Measurements from ENCODE around the gene ELMOD3. TPM values are rescaled to one million over a fixed set of nuclear protein-coding genes. Genes with fewer than 3 reads are reported as not detected.
"Not testable (repeated sequence)": the region's sequence is repeated elsewhere in the genome, so short reads cannot be mapped to it uniquely, and the experiment has no call there.

The ELMOD3 gene
- total and polyA plus RNA-seq, 4 donors, result 5.5 to 15.8 (median 8.0) TPM

GRCh38 chr2:85357736-85358135, 3.2 kb downstream of the ELMOD3 start:
- peaks cover 6 to 22% (median 16%) of the 10 kb centered on the region in 4 donors for H3K4me1 ChIP-seq (ENCODE audit: control insufficient read depth in 4 of 4, insufficient read depth in 4 of 4, low read length in 3 of 4)
- peaks cover 0 to 14% (median 7%) of the 10 kb centered on the region in 4 donors for H3K36me3 ChIP-seq (ENCODE audit: control insufficient read depth in 4 of 4, insufficient read depth in 3 of 4, low read depth in 1 of 4, low read length in 3 of 4)
- H3K9me3 ChIP-seq (ENCODE audit: control insufficient read depth in 4 of 4, low read length in 3 of 4), result no peaks in the 10 kb centered on the region
- WGBS, result 95% methylated on average over 3 of the region's 3 CpGs
- H3K9ac ChIP-seq (ENCODE audit: low read depth in 1 of 2, low read length in 2 of 2), result no peak overlapping the region
- H3K27me3 ChIP-seq (ENCODE audit: control insufficient read depth in 4 of 4, insufficient read depth in 4 of 4, low read length in 3 of 4), result no peaks in the 10 kb centered on the region
- H3K27ac ChIP-seq (ENCODE audit: low read depth in 1 of 2, low read length in 2 of 2), result no peak overlapping the region
- TF ChIP-seq HNF4A (conservative IDR thresholded peaks at IDR 0.05) (no peak), FOXA2 (IDR thresholded peaks at IDR 0.05) (no peak), RXRA (IDR thresholded peaks at IDR 0.05) (no peak), SP1 (IDR thresholded peaks at IDR 0.05) (no peak), EGR1 (IDR thresholded peaks at IDR 0.05; ENCODE audit: low read depth in 2 of 2) (no peak), TAF1 (conservative IDR thresholded peaks at IDR 0.05) (no peak), NR2F2 (IDR thresholded peaks at IDR 0.05) (no peak), JUND (IDR thresholded peaks at IDR 0.05) (no peak), YY1 (IDR thresholded peaks at IDR 0.05) (no peak), FOXA1 (IDR thresholded peaks at IDR 0.05) (no peak), REST (IDR thresholded peaks at IDR 0.05) (no peak), MAX (IDR thresholded peaks at IDR 0.05) (no peak), CTCF (IDR thresholded peaks at IDR 0.05; ENCODE audit: low read depth, low read length, missing input control) (no peak), HNF4G (IDR thresholded peaks at IDR 0.05) (no peak), GABPA (IDR thresholded peaks at IDR 0.05 in 1 of 2, conservative IDR thresholded peaks at IDR 0.05 in 1 of 2) (no peak), RAD21 (IDR thresholded peaks at IDR 0.05) (no peak)
- TF ChIP-seq, protein P1, sequence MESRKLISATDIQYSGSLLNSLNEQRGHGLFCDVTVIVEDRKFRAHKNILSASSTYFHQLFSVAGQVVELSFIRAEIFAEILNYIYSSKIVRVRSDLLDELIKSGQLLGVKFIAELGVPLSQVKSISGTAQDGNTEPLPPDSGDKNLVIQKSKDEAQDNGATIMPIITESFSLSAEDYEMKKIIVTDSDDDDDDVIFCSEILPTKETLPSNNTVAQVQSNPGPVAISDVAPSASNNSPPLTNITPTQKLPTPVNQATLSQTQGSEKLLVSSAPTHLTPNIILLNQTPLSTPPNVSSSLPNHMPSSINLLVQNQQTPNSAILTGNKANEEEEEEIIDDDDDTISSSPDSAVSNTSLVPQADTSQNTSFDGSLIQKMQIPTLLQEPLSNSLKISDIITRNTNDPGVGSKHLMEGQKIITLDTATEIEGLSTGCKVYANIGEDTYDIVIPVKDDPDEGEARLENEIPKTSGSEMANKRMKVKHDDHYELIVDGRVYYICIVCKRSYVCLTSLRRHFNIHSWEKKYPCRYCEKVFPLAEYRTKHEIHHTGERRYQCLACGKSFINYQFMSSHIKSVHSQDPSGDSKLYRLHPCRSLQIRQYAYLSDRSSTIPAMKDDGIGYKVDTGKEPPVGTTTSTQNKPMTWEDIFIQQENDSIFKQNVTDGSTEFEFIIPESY (IDR thresholded peaks at IDR 0.05), result no peak
- TF ChIP-seq, protein P2, sequence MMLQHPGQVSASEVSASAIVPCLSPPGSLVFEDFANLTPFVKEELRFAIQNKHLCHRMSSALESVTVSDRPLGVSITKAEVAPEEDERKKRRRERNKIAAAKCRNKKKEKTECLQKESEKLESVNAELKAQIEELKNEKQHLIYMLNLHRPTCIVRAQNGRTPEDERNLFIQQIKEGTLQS (IDR thresholded peaks at IDR 0.05), result no peak
- DNase-seq (ENCODE audit: low spot score), result no peak
- H3K4me3 ChIP-seq (ENCODE audit: low read depth in 1 of 3, low read length in 3 of 3), result no peak overlapping the region

GRCh38 chr2:85362653-85363387, 8.3 kb downstream of the ELMOD3 start:
- peaks cover 3 to 18% (median 9%) of the 10 kb centered on the region in 4 donors for H3K36me3 ChIP-seq (ENCODE audit: control insufficient read depth in 4 of 4, insufficient read depth in 3 of 4, low read depth in 1 of 4, low read length in 3 of 4)
- H3K27ac ChIP-seq (ENCODE audit: low read depth in 1 of 2, low read length in 2 of 2); H3K9ac ChIP-seq (ENCODE audit: low read depth in 1 of 2, low read length in 2 of 2); H3K27me3 ChIP-seq (ENCODE audit: control insufficient read depth in 4 of 4, insufficient read depth in 4 of 4, low read length in 3 of 4); H3K4me3 ChIP-seq (ENCODE audit: low read depth in 1 of 3, low read length in 3 of 3); H3K4me1 ChIP-seq (ENCODE audit: control insufficient read depth in 4 of 4, insufficient read depth in 4 of 4, low read length in 3 of 4); DNase-seq (ENCODE audit: low spot score); H3K9me3 ChIP-seq (ENCODE audit: control insufficient read depth in 4 of 4, low read length in 3 of 4): not testable (repeated sequence)
- WGBS, result 97% methylated on average over 5 of the region's 5 CpGs
